ENCODE measurements around the gene CHMP4B. TPM values are rescaled to one million over a fixed set of nuclear protein-coding genes. Genes with fewer than 3 reads are reported as not detected.
A peak's percentile ranks its signal among the peaks of the same experiment; 100 is the strongest.

The CHMP4B gene
- total and polyA plus RNA-seq, 4 donors = 91.6 to 162 (median 120) TPM

- Histone ChIP-seq H3K27ac (ENCODE audit: low read depth in 1 of 2, low read length in 1 of 2) (peak overlapping the region in 1 of 2 donors; percentile 57), H3K9ac (ENCODE audit: insufficient read depth in 1 of 2, low read length in 2 of 2) (peak overlapping the region in 1 of 2 donors; percentile 42), H3K4me1 (ENCODE audit: control insufficient read depth in 5 of 5, insufficient read depth in 5 of 5, low read length in 5 of 5) (peaks cover 0 to 21% (median 14%) of the 10 kb centered on the region in 5 donors), H3K4me3 (no peak overlapping the region), H3K36me3 (ENCODE audit: control insufficient read depth in 4 of 4, insufficient read depth in 4 of 4, low read length in 4 of 4) (peaks cover 0 to 5% (median 0%) of the 10 kb centered on the region in 4 donors), H3K27me3 (ENCODE audit: control insufficient read depth in 3 of 3, insufficient read depth in 3 of 3, low read length in 2 of 3) (no peaks in the 10 kb centered on the region), H3K9me3 (ENCODE audit: control insufficient read depth in 4 of 4, insufficient read depth in 3 of 4, low read length in 3 of 4) (no peaks in the 10 kb centered on the region)
- DNase-seq = no peak
- WGBS, 2 donors = 64 to 79% methylated on average over 5 of the region's 5 CpGs
- ATAC-seq (ENCODE audit: insufficient read depth, low FRiP score) = no peak
- TF ChIP-seq CTCF (IDR thresholded peaks at IDR 0.05; ENCODE audit: control extremely low read depth, extremely low read depth) = no peak
Observed at GRCh38 chr20:33789858-33790182, 21.3 kb upstream of the CHMP4B start.

GRCh38 chr20:33790566-33790965 is 20.6 kb upstream of the CHMP4B start:
- Histone ChIP-seq H3K9me3 (ENCODE audit: control insufficient read depth in 4 of 4, insufficient read depth in 3 of 4, low read length in 3 of 4) (no peaks in the 10 kb centered on the region), H3K27ac (ENCODE audit: low read depth in 1 of 2, low read length in 1 of 2) (peak overlapping the region in 1 of 2 donors; percentile 41), H3K4me1 (ENCODE audit: control insufficient read depth in 5 of 5, insufficient read depth in 5 of 5, low read length in 5 of 5) (peaks cover 0 to 21% (median 16%) of the 10 kb centered on the region in 5 donors), H3K9ac (ENCODE audit: insufficient read depth in 1 of 2, low read length in 2 of 2) (no peak overlapping the region), H3K4me3 (no peak overlapping the region), H3K36me3 (ENCODE audit: control insufficient read depth in 4 of 4, insufficient read depth in 4 of 4, low read length in 4 of 4) (peaks cover 0 to 5% (median 0%) of the 10 kb centered on the region in 4 donors), H3K27me3 (ENCODE audit: control insufficient read depth in 3 of 3, insufficient read depth in 3 of 3, low read length in 2 of 3) (no peaks in the 10 kb centered on the region)
- ATAC-seq (ENCODE audit: insufficient read depth, low FRiP score) (no peak), DNase-seq (no peak)
- TF ChIP-seq CTCF (IDR thresholded peaks at IDR 0.05; ENCODE audit: control extremely low read depth, extremely low read depth) = no peak
- WGBS, 2 donors = 80 to 92% methylated on average over 11 of the region's 11 CpGs

- TF ChIP-seq CTCF (IDR thresholded peaks at IDR 0.05; ENCODE audit: control extremely low read depth, extremely low read depth) = no peak
- no peak overlapping the region for H3K27ac ChIP-seq (ENCODE audit: low read depth in 1 of 2, low read length in 1 of 2)
- H3K36me3 ChIP-seq (ENCODE audit: control insufficient read depth in 4 of 4, insufficient read depth in 4 of 4, low read length in 4 of 4) = peaks cover 0 to 5% (median 0%) of the 10 kb centered on the region in 4 donors
- 96 to 97% methylated on average over 30 to 31 of the region's 31 CpGs for WGBS, 2 donors
- DNase-seq (no peak), ATAC-seq (ENCODE audit: insufficient read depth, low FRiP score) (no peak)
- H3K9me3 ChIP-seq (ENCODE audit: control insufficient read depth in 4 of 4, insufficient read depth in 3 of 4, low read length in 3 of 4) = no peaks in the 10 kb centered on the region
- no peaks in the 10 kb centered on the region for H3K27me3 ChIP-seq (ENCODE audit: control insufficient read depth in 3 of 3, insufficient read depth in 3 of 3, low read length in 2 of 3)
- H3K4me3 ChIP-seq = no peak overlapping the region
- peaks cover 0 to 21% (median 19%) of the 10 kb centered on the region in 5 donors for H3K4me1 ChIP-seq (ENCODE audit: control insufficient read depth in 5 of 5, insufficient read depth in 5 of 5, low read length in 5 of 5)
- no peak overlapping the region for H3K9ac ChIP-seq (ENCODE audit: insufficient read depth in 1 of 2, low read length in 2 of 2)
Observed at GRCh38 chr20:33791021-33791420, 20.1 kb upstream of the CHMP4B start.

GRCh38 chr20:33791540-33791939 is 19.6 kb upstream of the CHMP4B start:
- Histone ChIP-seq H3K36me3 (ENCODE audit: control insufficient read depth in 4 of 4, insufficient read depth in 4 of 4, low read length in 4 of 4) (peaks cover 0 to 5% (median 0%) of the 10 kb centered on the region in 4 donors), H3K4me3 (no peak overlapping the region), H3K27ac (ENCODE audit: low read depth in 1 of 2, low read length in 1 of 2) (no peak overlapping the region), H3K9me3 (ENCODE audit: control insufficient read depth in 4 of 4, insufficient read depth in 3 of 4, low read length in 3 of 4) (no peaks in the 10 kb centered on the region), H3K9ac (ENCODE audit: insufficient read depth in 1 of 2, low read length in 2 of 2) (no peak overlapping the region), H3K4me1 (ENCODE audit: control insufficient read depth in 5 of 5, insufficient read depth in 5 of 5, low read length in 5 of 5) (peaks cover 0 to 23% (median 21%) of the 10 kb centered on the region in 5 donors), H3K27me3 (ENCODE audit: control insufficient read depth in 3 of 3, insufficient read depth in 3 of 3, low read length in 2 of 3) (no peaks in the 10 kb centered on the region)
- no peak for TF ChIP-seq CTCF (IDR thresholded peaks at IDR 0.05; ENCODE audit: control extremely low read depth, extremely low read depth)
- ATAC-seq (ENCODE audit: insufficient read depth, low FRiP score) (no peak), DNase-seq (no peak)
- 88 to 91% methylated on average over 9 of the region's 9 CpGs for WGBS, 2 donors
